Caco-2 (cell line): ENCODE results near the gene EHBP1. TPM values are rescaled to one million over a fixed set of nuclear protein-coding genes. Genes with fewer than 3 reads are reported as not detected.
"Not testable (repeated sequence)": the region's sequence is repeated elsewhere in the genome, so short reads cannot be mapped to it uniquely, and the experiment has no call there.

Experiments used
- BruUV-seq: library from RNA; stranded (reverse); fragments of 400-500 nt; replicated peaks from 2 replicates; lab custom pipeline; 2021; lab: Mats Ljungman, UMichigan
- CTCF ChIA-PET: fragments of 300-600 bp; sonication (Branson Sonifier 250); formaldehyde crosslinking; loops from one replicate; lab custom pipeline; 2022; ENCODE audit warnings: antibody characterized with exemption; lab: Charles Lee
- POLR2A ChIA-PET: fragments of 300-600 bp; sonication (Branson Sonifier 250); formaldehyde crosslinking; loops from one replicate; lab custom pipeline; 2022; ENCODE audit warnings: antibody characterized with exemption; lab: Charles Lee
- DNase-seq, 2 experiments: peaks; one replicate each; pipeline versions ENCODE4 v3.0.0 to v3.0.0-alpha.2; 2020 to 2022
- H3K27me3 ChIP-seq: replicated peaks from 2 replicates; pipeline ENCODE4 v1.6.0; 2011; ENCODE audit warnings: low read length; ENCODE audit not compliant: control insufficient read depth, insufficient read depth
- H3K36me3 ChIP-seq: 2 replicates; pipeline ENCODE4 v1.5.1; 2011; ENCODE audit warnings: low read length; ENCODE audit not compliant: control insufficient read depth, insufficient read depth
- H3K4me1 ChIP-seq: fragments of 250-450 bp; sonication (Bioruptor Pico); 2 replicates; pipeline ENCODE4 v1.5.1; 2020; ENCODE audit warnings: mild to moderate bottlenecking
- H3K4me3 ChIP-seq: 2 replicates; pipeline ENCODE4 v1.5.1; 2011; ENCODE audit warnings: low read depth, mild to moderate bottlenecking, control low read depth, low read length
- H3K9me3 ChIP-seq: fragments of 250-450 bp; sonication (Bioruptor Pico); 2 replicates; pipeline ENCODE4 v1.5.1; 2020; ENCODE audit warnings: mild to moderate bottlenecking, moderate library complexity
- H3K27ac Mint-ChIP-seq: one replicate; pipeline ENCODE4 v1.8.0; 2022; ENCODE audit warnings: mixed read lengths; ENCODE audit not compliant: unreplicated experiment
- H3K27me3 Mint-ChIP-seq: one replicate; pipeline ENCODE4 v1.8.0; 2022; ENCODE audit warnings: mixed read lengths; ENCODE audit not compliant: insufficient read depth, unreplicated experiment
- H3K36me3 Mint-ChIP-seq: one replicate; pipeline ENCODE4 v1.8.0; 2022; ENCODE audit warnings: mild to moderate bottlenecking, mixed read lengths; ENCODE audit not compliant: insufficient read depth, unreplicated experiment
- H3K4me1 Mint-ChIP-seq: one replicate; pipeline ENCODE4 v1.8.0; 2022; ENCODE audit warnings: low read depth, mixed read lengths; ENCODE audit not compliant: unreplicated experiment
- H3K4me3 Mint-ChIP-seq: one replicate; pipeline ENCODE4 v1.8.0; 2022; ENCODE audit warnings: mild to moderate bottlenecking, moderate library complexity, mixed read lengths; ENCODE audit not compliant: unreplicated experiment
- H3K9me3 Mint-ChIP-seq: one replicate; pipeline ENCODE4 v1.8.0; 2022; ENCODE audit warnings: mixed read lengths; ENCODE audit not compliant: unreplicated experiment
- CTCF ChIP-seq, 2 experiments: fragments of 200-600 bp in 1 of 2; IDR thresholded peaks; 1 replicate in 1 of 2; 2 replicates in 1 of 2; pipeline versions ENCODE4 v1.5.1 to v1.8.0; 2011 to 2022; ENCODE audit warnings: antibody characterized with exemption in 1 of 2, control low read depth in 1 of 2, inconsistent platforms in 1 of 2, low read depth in 1 of 2, low read length in 1 of 2, mild to moderate bottlenecking in 1 of 2, moderate library complexity in 1 of 2; ENCODE audit not compliant: insufficient read depth in 1 of 2, severe bottlenecking in 1 of 2, unreplicated experiment in 1 of 2
- intact Hi-C: fragments of 100-400 bp; cut with micrococcal nuclease; formaldehyde crosslinking; loops from one replicate; pipeline ENCODE4 v1.10.0; 2022; ENCODE audit not compliant: unreplicated experiment
- total RNA-seq: library from RNA; stranded (reverse); gene quantifications from 2 replicates; pipeline ENCODE4 v1.2.3, GENCODE V29; 2022

The EHBP1 gene
- total RNA-seq, 1 experiment from 2014 or later: 120 TPM

DNA sequence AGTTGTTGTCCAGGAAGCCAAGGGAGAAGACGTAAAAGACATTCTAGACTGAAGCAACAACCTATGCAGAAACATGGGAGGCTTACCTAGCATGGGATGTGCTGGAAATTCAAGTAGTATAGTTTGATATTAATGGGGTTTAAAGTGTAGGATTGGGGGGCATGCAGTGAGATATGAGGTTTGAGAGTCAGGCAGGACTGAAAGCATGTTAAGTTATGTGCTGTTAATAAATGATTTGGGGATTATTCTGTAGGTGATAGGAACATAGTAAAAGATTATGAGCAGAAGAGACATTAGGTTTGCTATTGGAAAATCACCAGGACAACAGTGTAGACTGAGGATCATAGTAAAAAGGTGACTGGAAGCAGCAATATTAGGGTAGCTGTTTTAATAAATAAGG is 3.2 kb downstream of the EHBP1 start:
- ChIA-PET POLR2A (no interaction called here), CTCF (no interaction called here)
- H3K27me3 Mint-ChIP-seq: no peaks in the 10 kb centered on the region
- H3K4me1 Mint-ChIP-seq: peaks cover 29% of the 10 kb centered on the region
- intact Hi-C loops: no loop called here
- no peaks in the 10 kb centered on the region for H3K9me3 ChIP-seq
- no peak for DNase-seq
- no peak overlapping the region for H3K4me3 ChIP-seq
- peaks cover 31% of the 10 kb centered on the region for H3K4me1 ChIP-seq
- no peaks in the 10 kb centered on the region for H3K27me3 ChIP-seq
- H3K27ac Mint-ChIP-seq: no peak overlapping the region
- peaks cover 38% of the 10 kb centered on the region for H3K36me3 Mint-ChIP-seq
- no TSS peak for BruUV-seq
- peak overlapping the region; percentile 15 for H3K4me3 Mint-ChIP-seq
- no peaks in the 10 kb centered on the region for H3K36me3 ChIP-seq
- no peaks in the 10 kb centered on the region for H3K9me3 Mint-ChIP-seq
- no peak for TF ChIP-seq CTCF (IDR thresholded peaks at IDR 0.05; ENCODE audit: insufficient read depth in 1 of 2, low read depth in 1 of 2, low read length in 1 of 2, severe bottlenecking in 1 of 2, unreplicated experiment in 1 of 2)

- ChIA-PET CTCF (no interaction called here), POLR2A (no interaction called here)
- no peak overlapping the region for H3K4me3 ChIP-seq
- intact Hi-C loops: no loop called here
- no peak for DNase-seq
- Mint-ChIP-seq H3K4me1 (peaks cover 14% of the 10 kb centered on the region), H3K27me3 (no peaks in the 10 kb centered on the region), H3K4me3 (no peak overlapping the region), H3K27ac (no peak overlapping the region), H3K9me3 (no peaks in the 10 kb centered on the region), H3K36me3 (peaks cover 36% of the 10 kb centered on the region)
- H3K4me1 ChIP-seq: peaks cover 24% of the 10 kb centered on the region
- peaks cover 1% of the 10 kb centered on the region; the same call in 1 of the 2 replicates for H3K36me3 ChIP-seq
- no peaks in the 10 kb centered on the region for H3K27me3 ChIP-seq
- TF ChIP-seq CTCF (IDR thresholded peaks at IDR 0.05; ENCODE audit: insufficient read depth in 1 of 2, low read depth in 1 of 2, low read length in 1 of 2, severe bottlenecking in 1 of 2, unreplicated experiment in 1 of 2): no peak
- no peaks in the 10 kb centered on the region for H3K9me3 ChIP-seq
- no TSS peak for BruUV-seq
These were observed 6.5 kb downstream of the EHBP1 start for GRCh38 chr2:62711832-62712494.

DNA sequence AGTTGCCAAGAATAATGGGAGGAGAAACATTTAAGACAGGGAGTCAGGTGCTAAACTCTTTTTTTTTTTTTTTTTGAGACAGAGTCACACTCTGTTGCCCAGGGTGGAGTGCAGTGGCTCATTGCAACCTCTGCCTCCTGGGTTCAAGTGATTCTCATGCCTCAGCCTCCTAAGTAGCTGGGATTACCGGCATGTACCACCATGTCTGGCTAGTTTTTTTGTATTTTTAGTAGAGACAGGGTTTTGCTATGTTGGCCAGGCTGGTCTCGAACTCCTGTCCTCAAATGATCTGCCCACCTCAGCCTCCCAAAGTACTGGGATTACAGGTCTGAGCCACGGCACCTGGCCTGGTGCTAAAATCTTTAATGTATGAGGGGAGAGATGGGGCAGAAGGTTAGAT is 7.7 kb downstream of the EHBP1 start:
- H3K27me3 Mint-ChIP-seq, H3K9me3 ChIP-seq, H3K36me3 ChIP-seq, CTCF ChIA-PET, H3K27me3 ChIP-seq, H3K4me3 ChIP-seq, H3K9me3 Mint-ChIP-seq, H3K4me3 Mint-ChIP-seq, POLR2A ChIA-PET, H3K27ac Mint-ChIP-seq, BruUV-seq, intact Hi-C loops, DNase-seq: not testable (repeated sequence)
- peaks cover 12% of the 10 kb centered on the region for H3K4me1 ChIP-seq
- peaks cover 41% of the 10 kb centered on the region for H3K36me3 Mint-ChIP-seq
- peaks cover 10% of the 10 kb centered on the region for H3K4me1 Mint-ChIP-seq
